Embryonic facial prominence (tissue), 1 donor: ENCODE data around the gene SNX2.

Source experiments
- DNase-seq: peaks from one replicate; pipeline ENCODE4 v3.0.0-alpha.2; 2016; ENCODE audit errors: extremely low spot score

Gene SNX2

DNA sequence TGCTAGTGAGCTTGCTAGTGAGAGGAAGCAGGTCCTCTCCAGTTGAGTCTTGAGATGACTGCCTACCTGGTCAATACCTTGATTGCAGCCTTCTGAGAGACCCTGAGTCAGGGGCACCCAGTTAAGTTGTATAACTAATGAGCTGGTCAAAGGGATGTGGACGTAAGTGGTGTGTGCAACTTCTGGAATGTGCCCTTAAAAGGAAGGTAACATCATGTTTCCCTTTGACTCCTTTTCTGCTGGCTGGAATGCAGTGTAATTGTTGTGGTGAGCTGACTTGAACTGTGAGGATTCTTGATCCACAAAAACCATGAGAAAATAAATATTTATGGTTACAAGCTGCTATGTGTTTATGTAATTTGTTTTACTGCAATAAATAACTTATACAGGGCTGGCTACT lies 2.4 kb upstream of the SNX2 start:
- no peak for DNase-seq

DNA sequence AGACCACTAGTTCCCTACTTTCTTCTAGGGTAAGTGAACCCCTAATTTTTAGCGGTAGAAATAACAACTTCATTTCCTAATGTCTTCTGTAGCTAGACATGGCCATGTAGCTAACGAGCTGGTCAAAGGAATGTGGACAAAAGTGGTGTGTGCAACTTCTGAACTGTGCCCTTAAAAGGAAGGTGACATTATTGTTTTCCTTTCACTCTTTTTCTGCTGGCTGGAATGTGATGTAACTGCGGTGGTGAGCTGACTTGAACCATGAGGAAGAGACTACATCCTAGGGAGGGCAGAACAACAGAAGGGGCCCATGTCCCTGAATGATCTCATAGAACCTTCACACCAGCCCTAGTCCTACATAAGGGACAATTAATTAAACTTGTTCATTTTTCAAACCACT lies 1.3 kb upstream of the SNX2 start:
- DNase-seq = no peak

DNA sequence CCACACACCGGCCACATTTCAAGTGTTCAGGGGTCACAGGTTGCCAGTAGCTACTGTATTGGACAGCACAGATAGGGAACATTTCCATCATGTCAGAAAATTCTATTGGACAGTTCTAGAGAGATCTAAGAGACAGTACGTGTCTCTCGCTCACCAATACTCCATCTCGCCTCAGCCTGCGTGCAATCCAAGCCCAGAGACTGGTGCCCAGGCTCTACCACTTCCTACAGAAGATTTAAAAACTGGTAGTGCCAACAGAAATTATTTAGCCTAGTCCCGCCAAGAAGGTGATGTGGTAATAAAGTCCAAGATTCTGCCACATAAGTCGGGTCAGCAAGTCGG lies 390 bp upstream of the SNX2 start:
- no peak for DNase-seq

DNA sequence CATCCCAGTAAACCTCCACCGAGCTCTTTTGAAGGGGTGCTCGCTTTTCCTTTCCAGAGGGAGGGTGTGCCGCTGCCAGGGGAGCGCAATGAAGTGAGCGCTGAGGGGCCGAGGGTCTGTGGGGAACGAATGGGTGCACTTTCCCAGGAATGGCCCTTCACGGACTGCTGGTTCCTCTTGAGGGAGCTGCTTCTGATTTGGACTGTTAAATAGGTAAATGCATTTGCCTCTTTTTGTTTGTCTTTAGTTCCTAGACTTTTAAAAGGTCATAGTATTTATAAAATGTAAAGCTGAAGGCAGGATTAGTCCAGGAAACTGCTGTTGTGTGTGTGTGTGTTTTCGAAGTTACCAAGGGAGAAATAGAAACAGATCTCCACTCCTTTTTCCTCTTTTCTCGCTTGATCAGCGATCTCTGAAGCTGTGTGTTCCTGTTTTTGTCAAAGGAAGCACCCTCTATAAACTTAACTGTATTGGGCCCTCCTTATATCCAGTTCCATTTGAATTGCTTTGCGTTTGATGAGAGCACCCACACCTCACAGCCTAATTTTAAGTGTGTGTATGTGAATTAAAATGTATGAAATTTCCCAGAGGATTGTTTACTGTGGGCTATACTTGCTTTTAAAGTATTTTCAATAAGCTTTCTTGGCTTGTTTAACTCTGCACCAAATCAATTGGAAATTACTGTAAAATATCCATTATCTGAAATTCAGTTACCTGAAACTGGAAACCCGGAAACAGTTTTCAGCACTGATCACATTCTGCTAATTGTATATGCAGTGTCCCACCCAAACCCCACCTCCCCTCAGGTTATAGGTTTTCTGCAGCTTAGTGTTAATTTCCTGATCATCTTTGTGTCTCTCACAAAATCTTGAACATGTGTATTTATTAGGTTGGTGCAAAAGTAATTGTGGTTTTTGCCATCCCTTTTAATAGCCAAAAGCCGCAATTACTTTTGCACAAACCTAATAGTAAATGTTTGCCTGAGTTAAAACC lies 966 bp downstream of the SNX2 start:
- DNase-seq = no peak

DNA sequence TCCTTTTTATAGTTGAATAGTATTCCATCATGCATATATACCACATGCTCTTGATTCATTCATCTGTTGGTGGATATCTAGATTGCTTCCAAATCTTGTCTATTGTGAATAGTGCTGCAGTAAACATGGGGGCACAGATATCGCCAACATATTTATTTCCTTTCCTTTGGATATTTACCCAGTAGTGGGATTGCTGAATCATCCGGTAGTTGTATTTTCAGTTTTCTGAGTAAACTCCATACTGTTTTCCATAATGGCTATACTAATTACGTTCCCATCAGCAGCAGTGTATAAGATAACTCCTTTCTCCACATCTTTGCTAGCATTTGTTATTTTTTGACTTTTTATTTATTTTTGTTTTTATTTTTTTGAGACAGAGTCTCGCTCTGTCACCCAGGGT lies 3.3 kb downstream of the SNX2 start:
- no peak for DNase-seq

DNA sequence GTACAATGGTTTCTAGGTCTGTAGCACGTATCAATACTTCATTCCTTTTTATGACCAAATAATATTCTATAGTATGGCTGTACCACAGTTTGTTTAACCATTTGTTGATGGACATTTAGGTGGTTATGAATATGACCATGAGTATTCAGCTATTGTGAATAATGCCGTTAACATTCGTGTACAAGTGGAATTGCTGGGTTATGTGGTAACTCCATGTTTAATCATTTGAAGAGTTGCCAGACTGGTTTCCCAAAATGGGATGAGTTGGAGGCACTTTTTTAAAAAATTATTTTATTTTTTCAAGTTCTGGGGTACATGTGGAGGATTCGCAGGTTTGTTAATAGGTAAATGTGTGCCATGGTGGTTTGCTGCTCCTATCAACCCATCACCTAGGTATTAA lies 4.6 kb downstream of the SNX2 start:
- DNase-seq = no peak

DNA sequence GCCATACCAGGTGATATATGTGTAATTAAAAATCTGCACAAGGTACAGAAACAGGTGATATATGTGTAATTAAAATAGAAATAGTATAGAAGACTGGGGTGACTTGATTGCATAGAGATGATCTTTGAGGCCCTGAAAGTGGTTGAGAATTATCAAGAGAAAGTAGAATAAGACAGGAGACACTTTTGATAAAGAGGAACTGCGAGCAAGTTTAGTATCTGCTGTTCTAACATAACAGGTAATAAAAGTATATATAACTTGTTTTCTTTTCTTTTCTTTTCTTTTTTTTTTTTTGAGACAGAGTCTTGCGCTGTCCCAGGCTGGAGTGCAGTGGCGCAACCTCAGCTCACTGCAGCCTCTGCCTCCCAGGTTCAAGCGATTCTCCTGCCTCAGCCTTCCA lies 5.4 kb downstream of the SNX2 start:
- no peak for DNase-seq

DNA sequence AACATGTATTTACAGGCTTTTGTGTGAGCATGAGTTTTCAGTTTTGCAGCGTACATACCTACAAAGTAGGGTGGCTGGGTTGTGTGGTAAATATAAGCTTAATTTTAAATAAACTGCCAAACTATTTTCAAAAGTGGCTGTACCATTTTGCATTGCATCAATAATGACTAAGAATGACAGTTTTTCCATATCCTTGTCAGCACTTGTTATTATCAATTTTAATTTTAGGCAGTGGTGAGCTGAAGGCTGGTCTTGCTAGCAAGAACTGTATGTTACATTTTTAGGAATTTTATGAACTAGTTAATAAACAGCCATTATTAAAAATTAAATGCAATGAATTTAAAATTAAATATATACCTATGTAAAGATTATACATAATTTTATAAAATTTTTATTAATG lies 6.6 kb downstream of the SNX2 start:
- no peak for DNase-seq

DNA sequence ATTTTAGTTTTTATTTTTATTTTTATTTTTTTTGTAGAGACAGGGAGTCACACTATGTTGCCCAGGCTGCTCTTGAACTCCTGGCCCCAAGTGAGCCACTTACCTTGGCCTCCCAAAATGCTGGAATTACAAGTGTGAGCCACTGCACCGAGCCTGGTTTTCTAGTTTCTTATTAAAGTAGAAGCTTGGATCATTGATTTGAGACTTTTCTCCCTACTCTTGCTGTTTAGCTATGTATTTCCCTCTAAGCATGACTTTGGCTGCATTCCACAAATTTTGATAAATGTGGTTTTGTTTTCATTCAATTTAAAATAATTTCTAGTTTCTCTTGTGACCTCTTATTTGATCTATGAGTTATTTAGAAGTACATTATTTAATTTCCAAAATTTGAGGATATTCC lies 10.4 kb downstream of the SNX2 start:
- no peak for DNase-seq

DNA sequence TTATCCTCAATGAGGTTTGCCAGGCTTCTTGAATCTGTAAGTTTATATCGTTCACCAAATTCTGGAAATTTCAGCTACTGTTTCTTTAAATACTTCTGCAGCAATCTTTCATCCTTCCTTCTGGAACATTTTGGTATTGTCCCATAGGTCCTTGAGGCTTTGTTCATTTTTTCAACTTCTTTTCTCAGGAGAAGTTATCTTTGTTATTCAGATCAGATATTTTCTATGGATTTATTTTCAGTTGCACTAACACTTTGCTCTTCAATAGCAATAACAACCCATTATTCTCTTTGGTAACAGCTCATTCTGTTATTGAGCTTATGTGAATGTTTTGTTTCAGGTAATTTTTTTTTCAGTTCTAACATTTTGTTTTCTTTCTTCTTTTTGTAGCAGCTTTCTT lies 13.5 kb downstream of the SNX2 start:
- no peak for DNase-seq

DNA sequence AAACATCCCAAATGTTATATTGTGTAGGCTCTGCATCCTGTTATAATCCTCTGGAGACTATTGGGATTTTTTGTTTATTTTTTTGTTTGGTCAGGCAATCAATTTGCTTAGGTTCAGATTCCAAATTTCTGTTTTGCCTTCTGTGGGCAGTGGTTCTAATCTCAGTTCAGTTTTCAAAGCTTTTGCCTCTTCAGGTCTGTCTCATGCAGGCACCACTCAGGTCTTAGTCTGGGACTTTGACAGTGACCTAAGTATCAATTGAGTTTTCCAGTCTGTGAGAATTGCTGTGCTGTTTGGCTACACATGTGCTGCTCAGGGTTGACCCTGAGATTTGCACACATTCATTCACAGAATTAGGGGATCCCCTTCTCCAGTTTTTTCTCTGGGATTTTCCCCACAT lies 14.1 kb downstream of the SNX2 start:
- no peak for DNase-seq

DNA sequence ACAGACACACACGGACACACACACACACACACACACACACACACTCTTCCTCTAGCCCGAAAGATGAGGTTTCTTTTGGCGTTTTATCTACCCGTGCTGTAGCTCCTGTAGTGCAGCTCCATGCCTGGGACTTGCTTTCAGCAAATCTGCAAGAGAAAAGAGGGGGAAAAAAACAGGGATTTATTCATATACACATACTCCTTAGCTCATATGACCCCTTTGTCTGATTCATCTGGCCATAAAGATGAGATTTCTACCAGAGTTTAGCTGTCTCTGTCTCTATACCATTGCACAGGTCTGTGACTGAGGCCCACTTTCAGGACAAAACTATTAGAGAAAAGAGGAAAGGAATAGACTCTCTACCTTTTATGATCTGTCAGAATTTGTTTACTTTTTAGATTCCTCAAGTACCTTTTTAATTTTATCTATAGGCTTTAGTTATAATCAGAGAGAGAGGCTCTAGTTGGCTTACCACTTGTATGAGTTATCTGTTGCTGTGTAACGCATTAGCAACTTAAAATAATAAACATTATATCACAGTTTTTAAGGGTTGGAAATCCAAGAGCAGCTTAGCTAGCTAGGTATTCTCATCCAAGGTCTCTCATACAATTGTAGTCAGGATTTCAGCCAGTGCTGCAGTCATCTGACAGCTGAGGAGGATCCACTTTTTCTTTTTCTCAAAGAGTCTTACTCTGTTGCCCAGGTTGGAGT lies 14.7 kb downstream of the SNX2 start:
- no peak for DNase-seq

DNA sequence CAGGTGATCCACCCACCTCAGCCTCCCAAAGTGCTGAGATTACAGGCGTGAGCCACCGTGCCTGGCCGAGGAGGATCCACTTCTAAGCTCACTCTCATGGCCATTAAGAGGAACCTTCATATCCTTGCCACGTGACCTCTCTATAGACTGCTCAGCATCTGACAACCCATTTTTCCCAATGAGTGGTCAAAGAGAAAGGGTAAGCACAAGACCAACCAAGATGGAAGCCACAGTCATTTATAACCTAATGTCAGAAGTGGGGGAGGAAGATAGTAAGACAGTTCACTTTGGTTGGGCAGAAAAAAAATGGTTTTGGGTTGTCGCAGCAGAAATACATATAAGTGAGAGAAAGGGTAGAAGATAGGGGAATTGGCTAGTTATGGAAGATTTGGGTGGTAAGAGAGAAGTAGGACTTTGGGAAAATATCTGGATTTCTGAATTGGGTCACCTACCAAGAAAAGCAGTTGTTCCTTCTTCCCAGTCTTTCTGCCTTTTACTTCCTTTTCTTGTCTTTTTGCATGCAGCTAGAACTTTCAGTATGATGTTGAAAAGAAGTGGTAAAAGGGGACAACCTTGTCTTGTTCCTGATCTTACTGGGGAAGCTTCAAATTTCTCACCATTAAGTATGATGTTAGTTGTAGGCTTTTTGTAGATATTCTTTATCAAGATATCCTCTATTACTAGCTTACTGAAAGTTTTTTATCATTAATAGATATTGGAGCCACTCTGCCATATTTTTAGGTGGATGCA lies 15.6 kb downstream of the SNX2 start:
- no peak for DNase-seq

DNA sequence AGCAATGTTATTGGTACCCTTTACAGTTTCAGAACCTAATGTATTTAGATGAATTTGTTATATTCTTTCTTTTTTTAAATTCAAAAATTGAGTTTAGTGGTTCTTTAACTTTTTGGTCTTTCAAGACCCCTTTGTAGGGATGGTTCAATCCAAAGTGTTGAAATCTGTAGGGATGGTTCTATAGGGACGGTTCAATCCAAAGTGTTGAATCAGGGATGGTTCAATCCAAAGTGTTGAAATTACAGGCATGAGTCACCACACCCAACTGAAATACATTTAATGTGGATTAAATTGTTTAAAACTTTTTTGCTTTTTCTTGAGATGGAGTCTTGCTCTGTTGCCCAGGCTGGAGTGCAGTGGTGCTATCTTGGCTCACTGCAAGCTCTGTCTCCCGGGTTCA lies 30.6 kb downstream of the SNX2 start:
- no peak for DNase-seq

DNA sequence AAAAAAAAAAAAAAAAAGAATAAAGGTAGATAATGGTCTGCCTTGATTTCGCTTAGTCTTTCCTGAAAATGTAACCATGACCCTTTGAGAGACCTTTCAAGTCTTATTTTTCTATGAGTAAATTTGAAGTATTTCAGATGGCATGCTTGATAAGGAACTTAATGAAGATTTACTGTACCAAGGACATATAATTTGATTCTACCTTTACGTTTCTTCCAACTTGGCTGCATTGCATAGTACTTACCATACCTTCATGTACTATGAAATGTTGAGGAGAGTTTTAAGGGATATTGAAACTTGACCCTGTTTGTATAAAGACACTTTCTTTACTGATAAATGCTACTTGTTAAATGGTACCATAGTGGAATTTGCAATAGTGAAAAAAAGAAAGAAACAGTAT lies 35.5 kb downstream of the SNX2 start:
- no peak for DNase-seq

DNA sequence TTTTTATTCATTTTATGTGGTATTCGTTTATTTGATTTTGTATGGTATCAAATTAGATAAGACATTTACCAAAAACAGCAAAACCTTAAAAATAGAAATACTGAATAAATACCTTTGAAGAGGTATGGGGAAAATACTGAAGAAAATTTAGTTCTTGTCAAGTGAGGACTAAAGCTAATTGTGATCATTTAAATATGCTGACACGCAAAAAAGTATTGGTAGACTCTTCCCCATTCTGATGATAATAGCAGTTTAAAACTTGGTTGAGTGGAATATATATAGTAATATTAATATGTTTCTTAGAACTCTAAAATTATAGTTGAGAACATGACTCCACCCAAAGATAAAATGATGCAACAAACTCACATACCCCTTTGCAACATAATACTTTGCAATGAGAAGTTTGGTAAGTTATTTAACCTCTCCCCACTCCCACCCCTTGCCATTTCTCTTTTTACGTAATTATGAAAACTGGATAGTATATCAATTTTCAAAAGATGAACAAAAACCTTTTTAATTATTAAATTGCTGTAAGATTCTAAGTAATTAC lies 40.4 kb downstream of the SNX2 start:
- DNase-seq = no peak

DNA sequence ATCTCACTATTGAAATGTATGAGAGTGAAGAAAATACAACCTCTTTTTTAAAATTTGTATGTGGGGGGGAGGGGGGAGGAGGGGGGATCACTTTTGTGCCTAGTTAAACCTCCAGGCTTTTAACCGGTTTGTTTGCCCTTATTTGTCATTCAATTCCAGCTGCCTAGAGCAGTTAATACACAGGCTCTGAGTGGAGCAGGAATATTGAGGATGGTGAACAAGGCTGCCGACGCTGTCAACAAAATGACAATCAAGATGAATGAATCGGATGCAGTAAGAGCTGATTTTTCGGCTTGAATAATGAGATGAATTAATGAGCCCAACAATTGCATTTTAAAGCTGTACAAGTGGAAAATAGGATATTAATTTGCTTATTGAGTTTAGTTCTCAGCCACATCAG lies 41.9 kb downstream of the SNX2 start:
- no peak for DNase-seq

DNA sequence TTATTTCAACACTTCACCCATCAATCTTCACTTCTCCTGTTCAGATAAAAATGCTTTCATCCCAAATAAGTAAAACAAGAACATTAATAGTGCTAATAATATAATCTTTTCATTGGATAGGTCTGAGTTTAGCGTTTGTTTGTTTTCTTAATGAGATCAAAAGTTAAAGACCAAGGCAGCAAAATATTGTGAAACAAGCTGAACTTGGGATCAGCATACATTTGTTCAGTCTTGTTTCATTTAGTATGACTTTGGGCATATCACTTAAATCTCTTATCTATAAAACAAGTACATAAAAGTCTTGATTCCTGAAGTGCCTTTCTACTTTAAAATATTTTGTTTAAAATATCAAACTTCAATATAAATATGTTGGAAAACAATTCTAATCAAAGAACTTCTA lies 57.1 kb downstream of the SNX2 start:
- DNase-seq = no peak

DNA sequence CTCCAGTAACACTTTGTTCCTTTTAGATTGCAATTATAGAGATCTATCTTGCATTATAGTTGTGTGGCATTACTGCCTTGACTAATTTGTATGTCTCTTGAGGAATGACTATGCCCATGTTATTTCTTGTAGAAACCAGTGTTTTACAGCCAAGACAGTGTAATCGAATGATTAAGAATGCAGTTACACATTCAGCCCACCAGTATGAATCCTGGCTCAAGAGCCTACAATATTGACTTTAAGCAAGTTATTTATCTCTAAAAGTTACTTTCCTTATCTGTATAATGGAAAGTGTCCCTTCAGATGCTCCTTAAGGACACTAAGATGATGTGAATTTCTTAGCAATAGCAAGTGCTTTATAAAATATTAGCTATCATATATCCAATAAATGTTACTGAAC lies 60.8 kb downstream of the SNX2 start:
- DNase-seq = no peak

DNA sequence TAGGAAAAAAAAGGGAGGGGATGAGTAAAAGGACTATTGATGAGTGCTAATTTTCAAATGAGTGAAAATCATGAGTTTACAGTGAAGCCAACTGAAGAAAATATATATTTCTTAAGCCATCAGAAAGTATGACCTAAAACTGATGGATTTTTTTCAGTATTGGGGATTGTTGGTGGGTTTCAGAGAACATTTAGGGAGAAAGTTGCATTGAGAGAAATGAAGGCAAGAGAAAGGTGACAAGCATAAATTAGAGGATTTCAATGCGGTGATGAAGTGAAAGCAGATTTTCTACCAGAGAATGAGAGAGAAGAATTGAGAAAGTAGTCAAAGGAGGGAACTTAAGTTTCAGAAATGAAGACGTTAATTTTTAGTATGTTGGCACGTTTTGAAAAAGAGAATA lies 62.1 kb downstream of the SNX2 start:
- no peak for DNase-seq

DNA sequence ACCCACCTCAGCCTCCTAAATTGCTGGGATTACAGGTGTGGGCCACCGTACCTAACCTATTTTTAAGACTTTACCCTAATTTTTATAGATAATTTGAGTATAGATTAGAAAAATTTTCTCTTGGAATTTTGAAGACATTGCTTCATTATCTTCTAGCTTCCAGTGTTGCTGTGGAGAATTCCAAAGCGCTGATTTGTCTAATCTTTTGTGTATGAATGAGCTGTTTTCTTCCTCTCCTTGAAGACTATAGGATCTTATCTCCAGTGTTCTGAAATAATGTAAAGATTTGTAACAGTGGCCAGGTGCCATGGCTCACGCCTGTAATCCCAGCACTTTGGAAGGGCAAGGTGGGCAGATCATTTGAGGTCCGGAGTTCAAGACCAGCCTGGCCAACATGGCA lies 64.9 kb downstream of the SNX2 start:
- DNase-seq = no peak

DNA sequence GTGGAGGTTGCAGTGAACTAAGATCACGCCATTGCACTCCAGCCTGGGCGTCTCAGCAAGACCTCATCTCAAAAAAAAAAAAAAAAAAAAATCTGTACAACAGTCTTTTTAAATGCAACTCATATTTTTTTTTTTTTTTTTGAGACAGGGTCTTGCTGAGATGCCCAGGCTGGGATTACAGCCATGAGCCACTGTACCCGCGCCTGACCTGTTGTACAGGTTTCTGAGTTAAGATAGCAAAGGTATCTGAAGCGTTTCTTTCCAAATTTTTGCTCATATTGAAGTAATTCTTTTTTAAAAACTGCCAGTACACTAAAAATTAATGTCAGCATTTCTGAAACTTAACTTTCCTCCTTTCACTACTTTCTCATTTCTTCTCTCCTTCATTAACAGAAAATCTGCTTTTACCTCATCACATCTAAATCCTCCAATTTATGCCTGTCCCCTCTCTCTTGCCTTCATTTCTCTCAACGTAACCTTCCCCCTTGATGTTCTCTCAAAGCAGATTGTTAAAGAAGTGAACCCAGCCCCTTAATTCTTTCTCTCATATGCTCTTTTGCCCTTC lies 67.2 kb downstream of the SNX2 start:
- no peak for DNase-seq
